ENCODE measurements around the gene PARD6B. TPM values are rescaled to one million over a fixed set of nuclear protein-coding genes. Genes with fewer than 3 reads are reported as not detected.
A peak's percentile ranks its signal among the peaks of the same experiment; 100 is the strongest.
"Not testable (repeated sequence)": the region's sequence is repeated elsewhere in the genome, so short reads cannot be mapped to it uniquely, and the experiment has no call there.

PARD6B gene
- total RNA-seq, 1 donor from 2014 or later, result 2.2 TPM

GRCh38 chr20:50712771-50713656 lies 18.4 kb upstream of the PARD6B start:
- Mint-ChIP-seq H3K27me3 (ENCODE audit: low read depth) (peaks cover 29% of the 10 kb centered on the region), H3K4me1 (ENCODE audit: low read depth) (peaks cover 16% of the 10 kb centered on the region), H3K27ac (ENCODE audit: unreplicated experiment) (no peak overlapping the region), H3K9me3 (ENCODE audit: low read depth) (no peaks in the 10 kb centered on the region), H3K36me3 (ENCODE audit: low read depth) (peaks cover 6% of the 10 kb centered on the region), H3K4me3 (ENCODE audit: unreplicated experiment) (no peak overlapping the region)
- DNase-seq (ENCODE audit: low spot score), result no peak
- no peak for TF ChIP-seq CTCF (IDR thresholded peaks at IDR 0.05)

GRCh38 chr20:50713657-50714101 lies 17.7 kb upstream of the PARD6B start:
- no peak for DNase-seq (ENCODE audit: low spot score)
- H3K9me3 Mint-ChIP-seq (ENCODE audit: low read depth), result no peaks in the 10 kb centered on the region
- H3K27ac Mint-ChIP-seq (ENCODE audit: unreplicated experiment), result no peak overlapping the region
- TF ChIP-seq CTCF (IDR thresholded peaks at IDR 0.05), result peak; percentile 74
- peaks cover 31% of the 10 kb centered on the region for H3K27me3 Mint-ChIP-seq (ENCODE audit: low read depth)
- peaks cover 23% of the 10 kb centered on the region for H3K4me1 Mint-ChIP-seq (ENCODE audit: low read depth)
- H3K36me3 Mint-ChIP-seq (ENCODE audit: low read depth), result peaks cover 6% of the 10 kb centered on the region
- H3K4me3 Mint-ChIP-seq (ENCODE audit: unreplicated experiment), result no peak overlapping the region

- H3K9me3 Mint-ChIP-seq (ENCODE audit: low read depth); H3K4me3 Mint-ChIP-seq (ENCODE audit: unreplicated experiment); DNase-seq (ENCODE audit: low spot score); H3K36me3 Mint-ChIP-seq (ENCODE audit: low read depth); H3K27ac Mint-ChIP-seq (ENCODE audit: unreplicated experiment): not testable (repeated sequence)
- peaks cover 20% of the 10 kb centered on the region for H3K4me1 Mint-ChIP-seq (ENCODE audit: low read depth)
- peaks cover 31% of the 10 kb centered on the region for H3K27me3 Mint-ChIP-seq (ENCODE audit: low read depth)
Measured at GRCh38 chr20:50714426-50714825, 17.0 kb upstream of the PARD6B start.

- Mint-ChIP-seq H3K4me1 (ENCODE audit: low read depth) (peaks cover 16% of the 10 kb centered on the region), H3K36me3 (ENCODE audit: low read depth) (peaks cover 6% of the 10 kb centered on the region)
Measured at GRCh38 chr20:50715694-50716093, 15.7 kb upstream of the PARD6B start.

GRCh38 chr20:50716518-50716917 lies 14.9 kb upstream of the PARD6B start:
- Mint-ChIP-seq H3K4me1 (ENCODE audit: low read depth) (peaks cover 16% of the 10 kb centered on the region), H3K27ac (ENCODE audit: unreplicated experiment) (no peak overlapping the region), H3K9me3 (ENCODE audit: low read depth) (no peaks in the 10 kb centered on the region), H3K27me3 (ENCODE audit: low read depth) (peaks cover 24% of the 10 kb centered on the region), H3K36me3 (ENCODE audit: low read depth) (peaks cover 3% of the 10 kb centered on the region), H3K4me3 (ENCODE audit: unreplicated experiment) (no peak overlapping the region)
- DNase-seq (ENCODE audit: low spot score), result no peak
- no peak for TF ChIP-seq CTCF (IDR thresholded peaks at IDR 0.05)

More at GRCh38 chr20:50715694-50716093, 15.7 kb upstream of the PARD6B start:
- Mint-ChIP-seq H3K4me3 (ENCODE audit: unreplicated experiment) (no peak overlapping the region), H3K9me3 (ENCODE audit: low read depth) (no peaks in the 10 kb centered on the region), H3K27me3 (ENCODE audit: low read depth) (peaks cover 30% of the 10 kb centered on the region), H3K27ac (ENCODE audit: unreplicated experiment) (no peak overlapping the region)
- TF ChIP-seq CTCF (IDR thresholded peaks at IDR 0.05), result no peak
- no peak for DNase-seq (ENCODE audit: low spot score)

Measured in chondrocyte (in vitro differentiated cells).